ENCODE results near the gene NCS1. TPM values are rescaled to one million over a fixed set of nuclear protein-coding genes. Genes with fewer than 3 reads are reported as not detected.
"Not testable (repeated sequence)": the region's sequence is repeated elsewhere in the genome, so short reads cannot be mapped to it uniquely, and the experiment has no call there.

NCS1 gene
- total and polyA plus RNA-seq, 2 of the 8 experiments (the other 6 are each of a cell fraction or from before 2014, with no cell fraction given): 34.7 to 47.6 TPM

DNA sequence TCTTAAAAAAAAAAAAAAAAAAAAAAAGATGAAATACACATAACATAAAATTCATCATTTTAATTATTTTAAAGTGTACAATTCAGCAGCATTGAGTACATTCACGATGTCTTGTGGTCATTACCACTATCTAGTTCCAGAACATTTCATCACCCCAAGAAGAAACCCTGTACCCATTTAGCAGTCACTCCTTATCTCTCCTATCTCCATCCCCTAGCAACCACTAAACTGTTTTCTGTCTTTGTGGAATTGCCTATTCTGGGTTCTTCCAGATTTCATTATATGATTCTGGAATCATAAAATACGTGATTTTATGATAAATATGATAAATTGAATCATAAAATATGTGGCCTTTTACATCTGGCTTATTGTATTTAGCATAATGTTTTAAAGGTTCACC, 84.4 kb downstream of the NCS1 start (continued):
- no peak for TF ChIP-seq EZH2 (IDR thresholded peaks at IDR 0.05; ENCODE audit: low read depth, low read length, severe bottlenecking)

DNA sequence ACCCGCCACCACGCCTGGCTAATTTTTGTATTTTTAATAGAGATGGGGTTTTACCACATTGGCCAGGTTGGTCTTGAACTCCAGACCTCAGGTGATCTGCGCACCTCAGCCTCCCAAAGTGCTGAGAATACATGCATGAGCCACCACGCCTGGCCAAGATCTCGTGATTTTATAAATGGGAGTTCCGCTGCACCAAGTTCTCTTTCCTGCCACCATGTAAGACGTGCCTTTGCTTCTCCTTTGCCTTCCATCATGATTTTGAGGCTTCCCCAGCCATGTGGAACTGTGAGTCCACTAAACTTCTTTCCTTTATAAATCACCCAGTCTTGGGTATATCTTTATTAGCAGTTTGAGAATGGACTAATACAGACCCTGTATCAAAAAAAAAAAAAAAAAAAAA, 85.9 kb downstream of the NCS1 start:
- H4K20me1 ChIP-seq (replicated peaks in 1 of 2; ENCODE audit: control insufficient read depth in 1 of 2, insufficient read depth in 2 of 2, low read length in 2 of 2); H3K36me3 ChIP-seq (ENCODE audit: control insufficient read depth in 2 of 4, insufficient read depth in 4 of 4, low read length in 3 of 4); H4K91ac ChIP-seq (replicated peaks; ENCODE audit: insufficient read length, low read length); H2AFZ ChIP-seq (ENCODE audit: low read length); H3K27ac ChIP-seq (ENCODE audit: low read depth, low read length); H2BK5ac ChIP-seq (ENCODE audit: low read depth, low read length); H3K4me1 ChIP-seq (replicated peaks in 1 of 4; ENCODE audit: control insufficient read depth in 3 of 4, insufficient read depth in 4 of 4, low read length in 3 of 4); H3K4me3 ChIP-seq (ENCODE audit: extremely low read depth in 1 of 4, insufficient read depth in 2 of 4, low read depth in 3 of 4, low read length in 4 of 4); H3K9me3 ChIP-seq (ENCODE audit: insufficient read depth in 2 of 2, low read depth in 1 of 2, low read length in 1 of 2); H3K9ac ChIP-seq (replicated peaks in 1 of 4; ENCODE audit: extremely low read depth in 1 of 4, low read depth in 3 of 4, low read length in 3 of 4); H3K4me2 ChIP-seq (ENCODE audit: insufficient read depth in 1 of 2, low read depth in 2 of 2, low read length in 2 of 2); H3K27me3 ChIP-seq (replicated peaks in 1 of 4; ENCODE audit: control insufficient read depth in 3 of 4, extremely low read depth in 1 of 4, insufficient read depth in 3 of 4, low read length in 3 of 4); H2BK12ac ChIP-seq (ENCODE audit: low read depth, low read length); H3K79me2 ChIP-seq (ENCODE audit: control insufficient read depth in 1 of 2, insufficient read depth in 2 of 2, low read length in 2 of 2); H3K14ac ChIP-seq (ENCODE audit: insufficient read length); H3K56ac ChIP-seq (replicated peaks; ENCODE audit: insufficient read length, low read depth, low read length); H2AK5ac ChIP-seq (ENCODE audit: low read depth, low read length); H2BK15ac ChIP-seq (ENCODE audit: low read length); H3K79me1 ChIP-seq (ENCODE audit: low read depth, low read length); H4K5ac ChIP-seq (ENCODE audit: insufficient read length, low read depth, low read length); H2BK20ac ChIP-seq (ENCODE audit: low read length); H3K18ac ChIP-seq (ENCODE audit: extremely low read depth, low read length); H2BK120ac ChIP-seq (replicated peaks; ENCODE audit: low read depth, low read length); H3K23me2 ChIP-seq (ENCODE audit: low read depth, low read length); H3K4ac ChIP-seq (replicated peaks; ENCODE audit: insufficient read length, low read depth, low read length); DNase-seq (ENCODE audit: low read depth in 1 of 2, low spot score in 2 of 2); H4K8ac ChIP-seq (ENCODE audit: extremely low read depth, insufficient read depth, low read length); H3K23ac ChIP-seq (ENCODE audit: insufficient read length); FAIRE-seq: not testable (repeated sequence)
- 92% methylated on average over 7 of the region's 7 CpGs; no CpG with 5 or more reads in 1 of the 2 experiments for WGBS, 2 experiments (ENCODE audit: extremely low coverage in 1 of 2, insufficient coverage in 1 of 2, insufficient read length in 1 of 2, insufficient replicate concordance in 2 of 2, low coverage in 1 of 2, low lambda C conversion rate in 2 of 2, missing lambda C conversion rate in 1 of 2)
- ChIA-PET POLR2A (ENCODE audit: partially characterized antibody) (interaction anchor here (0.8 to 1.4 kb wide), 3 partner anchors 8 to 22 kb away, joined by 3 read pairs; no protein-coding TSS in a partner anchor), CTCF (ENCODE audit: partially characterized antibody) (interaction anchor here (0.7 to 3.0 kb wide), 3 partner anchors 13 to 199 kb away, joined by 3 to 17 read pairs (median 3); no protein-coding TSS in a partner anchor)

Data from H1 (cell line).